ENCODE results near the gene ITM2A.

DNA sequence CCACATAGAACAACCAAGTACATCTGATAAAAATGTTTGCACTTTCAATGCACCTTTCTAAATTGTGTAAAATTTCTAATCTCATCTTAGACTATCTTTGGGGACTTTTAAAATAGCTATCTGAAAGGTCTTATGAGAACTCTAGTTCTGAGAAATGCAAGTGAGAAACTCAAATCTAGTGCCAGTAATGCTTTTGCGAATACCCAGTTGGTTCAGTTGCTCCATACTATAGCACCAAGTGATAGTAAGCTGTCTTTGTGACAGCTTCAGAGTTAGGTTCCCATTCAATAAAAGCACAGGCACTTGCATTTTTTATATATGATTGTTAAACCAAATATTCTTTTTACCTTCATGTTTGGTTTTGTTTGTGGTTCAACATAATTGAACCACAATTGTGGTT is 4.5 kb upstream of the ITM2A start:
- TF ChIP-seq, protein P1, sequence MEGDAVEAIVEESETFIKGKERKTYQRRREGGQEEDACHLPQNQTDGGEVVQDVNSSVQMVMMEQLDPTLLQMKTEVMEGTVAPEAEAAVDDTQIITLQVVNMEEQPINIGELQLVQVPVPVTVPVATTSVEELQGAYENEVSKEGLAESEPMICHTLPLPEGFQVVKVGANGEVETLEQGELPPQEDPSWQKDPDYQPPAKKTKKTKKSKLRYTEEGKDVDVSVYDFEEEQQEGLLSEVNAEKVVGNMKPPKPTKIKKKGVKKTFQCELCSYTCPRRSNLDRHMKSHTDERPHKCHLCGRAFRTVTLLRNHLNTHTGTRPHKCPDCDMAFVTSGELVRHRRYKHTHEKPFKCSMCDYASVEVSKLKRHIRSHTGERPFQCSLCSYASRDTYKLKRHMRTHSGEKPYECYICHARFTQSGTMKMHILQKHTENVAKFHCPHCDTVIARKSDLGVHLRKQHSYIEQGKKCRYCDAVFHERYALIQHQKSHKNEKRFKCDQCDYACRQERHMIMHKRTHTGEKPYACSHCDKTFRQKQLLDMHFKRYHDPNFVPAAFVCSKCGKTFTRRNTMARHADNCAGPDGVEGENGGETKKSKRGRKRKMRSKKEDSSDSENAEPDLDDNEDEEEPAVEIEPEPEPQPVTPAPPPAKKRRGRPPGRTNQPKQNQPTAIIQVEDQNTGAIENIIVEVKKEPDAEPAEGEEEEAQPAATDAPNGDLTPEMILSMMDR (IDR thresholded peaks at IDR 0.05): no peak
- no peak for TF ChIP-seq POLR2A (IDR thresholded peaks at IDR 0.05)

Data from Peyer's patch (tissue), 4 donors.